Measurements from ENCODE around the gene MRPL40.

MRPL40 gene

GRCh38 chr22:19411690-19412045, 20.7 kb upstream of the MRPL40 start:
- peaks cover 53% of the 10 kb centered on the region for H3K79me2 ChIP-seq (ENCODE audit: insufficient read depth, low read length)
- H3K4me3 ChIP-seq (ENCODE audit: low read length, poor library complexity, severe bottlenecking): no peak overlapping the region
- no peak overlapping the region for H3K4me2 ChIP-seq (ENCODE audit: low read depth, low read length, poor library complexity, severe bottlenecking)
- H3F3A ChIP-seq (ENCODE audit: low read depth): no peaks in the 10 kb centered on the region
- H4K20me1 ChIP-seq (ENCODE audit: insufficient read depth, low read length, poor library complexity, severe bottlenecking): peaks cover 6% of the 10 kb centered on the region
- H2AFZ ChIP-seq (ENCODE audit: low read length): no peak overlapping the region
- TF ChIP-seq CTCF (conservative IDR thresholded peaks at IDR 0.05; ENCODE audit: low read length) (no peak), EZH2phosphoT487 (IDR thresholded peaks at IDR 0.05; ENCODE audit: borderline replicate concordance) (no peak)
- peaks cover 46% of the 10 kb centered on the region; the same call in 1 of the 2 replicates for H3K36me3 ChIP-seq (ENCODE audit: insufficient read depth, low read length)
- no peaks in the 10 kb centered on the region for H3K9me2 ChIP-seq (replicated peaks; ENCODE audit: low read depth, low read length)
- no peaks in the 10 kb centered on the region for H3K27me3 ChIP-seq (ENCODE audit: insufficient read depth, low read length, poor library complexity, severe bottlenecking)
- no peaks in the 10 kb centered on the region for H3K9me3 ChIP-seq (ENCODE audit: insufficient read depth, low read depth, low read length)
- no peaks in the 10 kb centered on the region for H3K4me1 ChIP-seq (ENCODE audit: insufficient read depth, low read length, poor library complexity, severe bottlenecking)
- H3K9ac ChIP-seq (ENCODE audit: low read depth, low read length, poor library complexity, severe bottlenecking): no peak overlapping the region

GRCh38 chr22:19412478-19412877, 19.9 kb upstream of the MRPL40 start:
- Histone ChIP-seq H3K27me3 (ENCODE audit: insufficient read depth, low read length, poor library complexity, severe bottlenecking) (no peaks in the 10 kb centered on the region), H3K9me3 (ENCODE audit: insufficient read depth, low read depth, low read length) (no peaks in the 10 kb centered on the region), H3F3A (ENCODE audit: low read depth) (no peaks in the 10 kb centered on the region), H3K9ac (ENCODE audit: low read depth, low read length, poor library complexity, severe bottlenecking) (no peak overlapping the region), H3K4me3 (ENCODE audit: low read length, poor library complexity, severe bottlenecking) (no peak overlapping the region), H4K20me1 (ENCODE audit: insufficient read depth, low read length, poor library complexity, severe bottlenecking) (peaks cover 6% of the 10 kb centered on the region), H3K79me2 (ENCODE audit: insufficient read depth, low read length) (peaks cover 62% of the 10 kb centered on the region), H3K4me1 (ENCODE audit: insufficient read depth, low read length, poor library complexity, severe bottlenecking) (no peaks in the 10 kb centered on the region), H3K36me3 (ENCODE audit: insufficient read depth, low read length) (peaks cover 38% of the 10 kb centered on the region; the same call in 1 of the 2 replicates), H3K4me2 (ENCODE audit: low read depth, low read length, poor library complexity, severe bottlenecking) (no peak overlapping the region), H2AFZ (ENCODE audit: low read length) (no peak overlapping the region), H3K9me2 (replicated peaks; ENCODE audit: low read depth, low read length) (no peaks in the 10 kb centered on the region)
- no peak for TF ChIP-seq EZH2phosphoT487 (IDR thresholded peaks at IDR 0.05; ENCODE audit: borderline replicate concordance)

GRCh38 chr22:19412923-19413322, 19.4 kb upstream of the MRPL40 start:
- H3K9me2 ChIP-seq (replicated peaks; ENCODE audit: low read depth, low read length): no peaks in the 10 kb centered on the region
- peaks cover 33% of the 10 kb centered on the region; the same call in 1 of the 2 replicates for H3K36me3 ChIP-seq (ENCODE audit: insufficient read depth, low read length)
- no peaks in the 10 kb centered on the region for H3K27me3 ChIP-seq (ENCODE audit: insufficient read depth, low read length, poor library complexity, severe bottlenecking)
- H3K79me2 ChIP-seq (ENCODE audit: insufficient read depth, low read length): peaks cover 66% of the 10 kb centered on the region
- TF ChIP-seq EZH2phosphoT487 (IDR thresholded peaks at IDR 0.05; ENCODE audit: borderline replicate concordance): no peak
- no peak for TF ChIP-seq CTCF (conservative IDR thresholded peaks at IDR 0.05; ENCODE audit: low read length)
- no peaks in the 10 kb centered on the region for H3K9me3 ChIP-seq (ENCODE audit: insufficient read depth, low read depth, low read length)
- H3K4me2 ChIP-seq (ENCODE audit: low read depth, low read length, poor library complexity, severe bottlenecking): no peak overlapping the region
- no peaks in the 10 kb centered on the region for H3K4me1 ChIP-seq (ENCODE audit: insufficient read depth, low read length, poor library complexity, severe bottlenecking)
- no peaks in the 10 kb centered on the region for H3F3A ChIP-seq (ENCODE audit: low read depth)
- peaks cover 6% of the 10 kb centered on the region for H4K20me1 ChIP-seq (ENCODE audit: insufficient read depth, low read length, poor library complexity, severe bottlenecking)
- no peak overlapping the region for H3K9ac ChIP-seq (ENCODE audit: low read depth, low read length, poor library complexity, severe bottlenecking)
- H2AFZ ChIP-seq (ENCODE audit: low read length): no peak overlapping the region
- no peak overlapping the region for H3K4me3 ChIP-seq (ENCODE audit: low read length, poor library complexity, severe bottlenecking)

GRCh38 chr22:19419086-19419463, 13.3 kb upstream of the MRPL40 start:
- Histone ChIP-seq H2AFZ (ENCODE audit: low read length) (no peak overlapping the region), H3K4me1 (ENCODE audit: insufficient read depth, low read length, poor library complexity, severe bottlenecking) (peaks cover 38% of the 10 kb centered on the region), H4K20me1 (ENCODE audit: insufficient read depth, low read length, poor library complexity, severe bottlenecking) (peaks cover 8% of the 10 kb centered on the region), H3K4me3 (ENCODE audit: low read length, poor library complexity, severe bottlenecking) (peak overlapping the region; percentile 17), H3K9ac (ENCODE audit: low read depth, low read length, poor library complexity, severe bottlenecking) (peak overlapping the region; percentile 54), H3K4me2 (ENCODE audit: low read depth, low read length, poor library complexity, severe bottlenecking) (peak overlapping the region; percentile 41), H3K36me3 (ENCODE audit: insufficient read depth, low read length) (no peaks in the 10 kb centered on the region), H3K27me3 (ENCODE audit: insufficient read depth, low read length, poor library complexity, severe bottlenecking) (no peaks in the 10 kb centered on the region), H3K79me2 (ENCODE audit: insufficient read depth, low read length) (peaks cover 85% of the 10 kb centered on the region), H3K9me3 (ENCODE audit: insufficient read depth, low read depth, low read length) (no peaks in the 10 kb centered on the region), H3F3A (ENCODE audit: low read depth) (no peaks in the 10 kb centered on the region; the same call in 1 of the 2 replicates), H3K9me2 (replicated peaks; ENCODE audit: low read depth, low read length) (no peaks in the 10 kb centered on the region)
- TF ChIP-seq CTCF (conservative IDR thresholded peaks at IDR 0.05; ENCODE audit: low read length) (no peak), EZH2phosphoT487 (IDR thresholded peaks at IDR 0.05; ENCODE audit: borderline replicate concordance) (no peak)

All from Loucy (cell line).